GM13977 (cell line): Measurements from ENCODE around the gene SFT2D3.
A peak's percentile ranks its signal among the peaks of the same experiment; 100 is the strongest.

ENCODE experiments used
- DNase-seq: peaks from one replicate; pipeline ENCODE4 v3.0.0; 2012; ENCODE audit warnings: low spot score
- in situ Hi-C: fragments of 300-500 bp; cut with MboI; formaldehyde crosslinking; loops from one replicate; pipeline ENCODE4 v1.12.0; 2022; ENCODE audit warnings: low sequenced_read_pairs, low pct_unique_long_range_greater_than_20kb, mixed read lengths, inconsistent platforms; ENCODE audit not compliant: unreplicated experiment
- TF ChIP-seq, protein P1 (sequence below): IDR thresholded peaks from 2 replicates; pipeline ENCODE4 v1.5.1; 2012; ENCODE audit warnings: mild to moderate bottlenecking, control low read depth; ENCODE audit not compliant: insufficient read depth; ENCODE audit errors: extremely low read depth, missing control alignments

The SFT2D3 gene

DNA sequence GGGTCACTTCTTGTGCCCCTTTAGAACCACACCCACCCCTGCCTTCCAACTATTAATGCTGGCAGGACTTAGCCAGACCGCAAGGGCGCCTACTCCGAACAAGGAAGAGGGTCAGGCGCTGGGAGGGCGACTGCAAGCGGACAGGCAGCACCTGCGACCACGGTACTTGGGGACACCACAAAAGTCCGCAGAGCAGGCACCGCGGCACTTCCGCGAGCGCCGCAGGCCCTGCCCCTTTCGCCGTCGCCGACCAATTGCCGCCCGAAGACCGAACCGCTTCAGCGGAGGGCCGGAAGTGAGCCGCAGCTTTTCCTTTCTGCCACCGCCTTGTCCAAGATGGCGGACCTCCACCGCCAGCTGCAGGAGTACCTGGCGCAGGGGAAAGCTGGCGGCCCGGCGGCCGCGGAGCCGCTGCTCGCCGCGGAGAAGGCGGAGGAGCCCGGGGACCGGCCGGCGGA is at the start of gene SFT2D3:
TSS of gene SFT2D3 (plus strand) at position 305 of the 458 bp plus-strand sequence. CDS start at position 337, 32 bp downstream.
- in situ Hi-C loops = no loop called here

DNA sequence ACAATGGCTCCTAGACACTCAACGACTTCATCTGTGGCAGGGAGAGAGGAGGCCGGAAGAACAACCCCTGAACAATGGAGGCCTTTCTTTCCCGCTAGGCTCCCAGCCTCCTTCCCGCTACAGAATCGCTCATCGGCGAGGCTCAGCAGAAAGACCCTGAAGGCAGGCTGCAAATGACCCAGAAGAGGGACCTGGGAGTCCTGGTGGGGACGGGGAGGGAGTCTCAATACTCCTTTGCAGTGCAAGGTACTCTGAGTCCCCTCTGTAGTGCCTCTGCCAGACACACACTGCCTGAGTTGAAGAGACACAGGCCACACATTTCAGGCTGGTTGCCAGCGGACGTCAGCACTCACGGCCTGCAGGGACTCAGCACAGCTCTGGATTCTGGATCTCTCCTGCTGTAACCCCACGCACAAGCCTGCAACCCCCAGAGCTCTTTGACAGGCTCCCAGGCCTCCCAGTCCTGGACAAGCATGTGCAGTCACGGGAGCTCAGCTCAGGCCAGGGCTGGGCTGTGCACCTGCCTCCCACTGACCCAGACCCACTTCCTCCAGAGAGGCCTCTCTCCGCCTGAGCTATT is 49.2 kb upstream of the SFT2D3 start:
- in situ Hi-C loops = no loop called here
- DNase-seq = no peak
- TF ChIP-seq, protein P1, sequence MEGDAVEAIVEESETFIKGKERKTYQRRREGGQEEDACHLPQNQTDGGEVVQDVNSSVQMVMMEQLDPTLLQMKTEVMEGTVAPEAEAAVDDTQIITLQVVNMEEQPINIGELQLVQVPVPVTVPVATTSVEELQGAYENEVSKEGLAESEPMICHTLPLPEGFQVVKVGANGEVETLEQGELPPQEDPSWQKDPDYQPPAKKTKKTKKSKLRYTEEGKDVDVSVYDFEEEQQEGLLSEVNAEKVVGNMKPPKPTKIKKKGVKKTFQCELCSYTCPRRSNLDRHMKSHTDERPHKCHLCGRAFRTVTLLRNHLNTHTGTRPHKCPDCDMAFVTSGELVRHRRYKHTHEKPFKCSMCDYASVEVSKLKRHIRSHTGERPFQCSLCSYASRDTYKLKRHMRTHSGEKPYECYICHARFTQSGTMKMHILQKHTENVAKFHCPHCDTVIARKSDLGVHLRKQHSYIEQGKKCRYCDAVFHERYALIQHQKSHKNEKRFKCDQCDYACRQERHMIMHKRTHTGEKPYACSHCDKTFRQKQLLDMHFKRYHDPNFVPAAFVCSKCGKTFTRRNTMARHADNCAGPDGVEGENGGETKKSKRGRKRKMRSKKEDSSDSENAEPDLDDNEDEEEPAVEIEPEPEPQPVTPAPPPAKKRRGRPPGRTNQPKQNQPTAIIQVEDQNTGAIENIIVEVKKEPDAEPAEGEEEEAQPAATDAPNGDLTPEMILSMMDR = no peak

More for the DNA sequence above, at the start of gene SFT2D3:
- peak; percentile 98 for DNase-seq
- TF ChIP-seq, protein P1 = no peak

GRCh38 chr2:127652786-127653357 is 48.4 kb upstream of the SFT2D3 start:
- no peak for DNase-seq
- in situ Hi-C loops = no loop called here
- TF ChIP-seq, protein P1 = no peak

DNA sequence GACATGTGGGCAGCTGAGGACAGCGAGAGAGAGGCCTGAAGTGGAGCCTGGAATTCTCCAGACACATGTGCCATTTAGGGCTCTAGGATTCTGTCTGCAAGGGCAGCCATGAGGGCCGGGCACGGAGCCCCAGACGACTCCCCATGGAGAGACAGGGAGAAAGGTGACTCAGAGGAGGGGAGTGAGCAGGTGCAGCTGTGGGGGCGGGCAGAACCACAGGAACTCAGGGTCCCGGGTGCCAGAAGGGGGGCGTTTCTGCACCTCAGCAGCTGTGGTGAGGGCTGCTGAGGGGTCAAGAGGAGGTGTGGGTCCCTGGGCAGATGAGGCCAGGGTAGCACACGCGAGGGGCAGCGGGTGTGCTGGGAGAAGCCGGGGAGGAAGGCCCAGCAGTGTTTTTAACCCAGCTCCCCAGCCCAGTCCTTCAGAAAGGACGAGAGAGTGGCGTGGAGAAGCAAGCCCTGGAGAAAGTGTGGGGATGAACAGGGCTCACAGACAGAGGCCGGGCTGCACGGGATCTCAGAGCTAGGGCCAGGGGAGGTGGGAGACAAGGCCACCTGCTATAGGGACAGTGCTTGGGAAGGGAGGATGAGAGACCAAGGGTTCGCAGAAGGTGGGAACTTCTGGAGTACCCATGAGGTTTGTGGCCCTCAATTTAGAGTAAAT is 47.7 kb upstream of the SFT2D3 start:
- no peak for DNase-seq
- in situ Hi-C loops = no loop called here
- TF ChIP-seq, protein P1 = no peak

DNA sequence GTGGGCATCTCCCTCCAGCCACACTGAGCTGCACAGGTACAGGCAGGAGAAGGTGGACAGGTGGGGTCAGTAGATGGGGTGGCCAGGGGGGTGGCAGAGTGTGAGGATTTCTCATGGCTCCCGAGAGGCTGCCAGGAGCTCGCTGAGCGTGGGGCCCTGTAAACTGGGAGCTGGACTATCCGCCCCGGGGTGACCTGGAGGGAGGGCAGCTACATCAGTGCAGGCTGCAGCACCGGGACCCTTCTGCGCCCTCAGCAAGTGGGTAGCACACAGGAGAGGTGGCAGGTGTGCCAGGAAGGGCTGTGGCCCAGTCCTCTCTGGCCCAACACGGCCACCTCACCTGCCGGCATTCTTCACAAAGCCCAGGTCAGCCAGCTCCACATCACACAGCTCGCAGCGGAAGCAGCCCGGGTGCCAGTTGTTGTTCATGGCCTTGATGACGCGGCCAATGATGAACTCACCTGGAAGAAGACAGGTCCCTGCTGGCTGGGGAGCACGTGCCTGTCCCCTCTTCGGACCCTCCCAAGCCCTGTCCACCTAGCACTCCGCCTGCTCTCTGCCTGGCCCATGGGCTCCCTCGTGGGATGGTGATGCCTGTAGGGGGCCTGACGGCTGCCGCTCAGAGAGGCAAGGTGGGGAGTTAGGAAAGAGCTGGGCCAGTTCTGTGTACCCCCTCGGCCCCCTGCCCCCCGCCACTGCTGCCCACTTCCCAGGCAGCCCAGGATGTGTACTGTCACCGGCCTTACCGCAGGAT is 47.0 kb upstream of the SFT2D3 start:
- TF ChIP-seq, protein P1 = no peak
- no peak for DNase-seq
- in situ Hi-C loops = no loop called here

GRCh38 chr2:127654838-127655175 is 46.5 kb upstream of the SFT2D3 start:
- DNase-seq = no peak
- in situ Hi-C loops = no loop called here
- TF ChIP-seq, protein P1 = no peak
